Measurements from ENCODE around the gene HPCAL1.
"Not testable (repeated sequence)": the region's sequence is repeated elsewhere in the genome, so short reads cannot be mapped to it uniquely, and the experiment has no call there.

HPCAL1 gene

GRCh38 chr2:10451819-10452218, 149.1 kb downstream of the HPCAL1 start:
- peaks cover 34% of the 10 kb centered on the region for H3K4me1 ChIP-seq (ENCODE audit: insufficient read depth, poor library complexity, severe bottlenecking)
- no peak for ATAC-seq (ENCODE audit: low read depth)
- no peak for DNase-seq (ENCODE audit: low spot score)
- no peaks in the 10 kb centered on the region for H3K9me3 ChIP-seq (ENCODE audit: severe bottlenecking)
- no peaks in the 10 kb centered on the region for H3K27me3 ChIP-seq (ENCODE audit: insufficient read depth, poor library complexity, severe bottlenecking)
- H3K36me3 ChIP-seq (ENCODE audit: low read depth), result no peaks in the 10 kb centered on the region; the same call in 1 of the 2 replicates
- H3K4me3 ChIP-seq (ENCODE audit: severe bottlenecking), result no peak overlapping the region
- peak overlapping the region; percentile 83 for H3K27ac ChIP-seq (ENCODE audit: poor library complexity, severe bottlenecking)
- no peak for TF ChIP-seq CTCF (IDR thresholded peaks at IDR 0.05; ENCODE audit: poor library complexity, severe bottlenecking)

GRCh38 chr2:10452312-10452711, 149.6 kb downstream of the HPCAL1 start:
- Histone ChIP-seq H3K4me3 (ENCODE audit: severe bottlenecking) (no peak overlapping the region), H3K27me3 (ENCODE audit: insufficient read depth, poor library complexity, severe bottlenecking) (no peaks in the 10 kb centered on the region), H3K9me3 (ENCODE audit: severe bottlenecking) (no peaks in the 10 kb centered on the region), H3K4me1 (ENCODE audit: insufficient read depth, poor library complexity, severe bottlenecking) (peaks cover 35% of the 10 kb centered on the region), H3K27ac (ENCODE audit: poor library complexity, severe bottlenecking) (peak overlapping the region; percentile 83), H3K36me3 (ENCODE audit: low read depth) (no peaks in the 10 kb centered on the region)
- peak; percentile 74 for ATAC-seq (ENCODE audit: low read depth)
- DNase-seq (ENCODE audit: low spot score), result peak; percentile 89
- no peak for TF ChIP-seq CTCF (IDR thresholded peaks at IDR 0.05; ENCODE audit: poor library complexity, severe bottlenecking)

DNA sequence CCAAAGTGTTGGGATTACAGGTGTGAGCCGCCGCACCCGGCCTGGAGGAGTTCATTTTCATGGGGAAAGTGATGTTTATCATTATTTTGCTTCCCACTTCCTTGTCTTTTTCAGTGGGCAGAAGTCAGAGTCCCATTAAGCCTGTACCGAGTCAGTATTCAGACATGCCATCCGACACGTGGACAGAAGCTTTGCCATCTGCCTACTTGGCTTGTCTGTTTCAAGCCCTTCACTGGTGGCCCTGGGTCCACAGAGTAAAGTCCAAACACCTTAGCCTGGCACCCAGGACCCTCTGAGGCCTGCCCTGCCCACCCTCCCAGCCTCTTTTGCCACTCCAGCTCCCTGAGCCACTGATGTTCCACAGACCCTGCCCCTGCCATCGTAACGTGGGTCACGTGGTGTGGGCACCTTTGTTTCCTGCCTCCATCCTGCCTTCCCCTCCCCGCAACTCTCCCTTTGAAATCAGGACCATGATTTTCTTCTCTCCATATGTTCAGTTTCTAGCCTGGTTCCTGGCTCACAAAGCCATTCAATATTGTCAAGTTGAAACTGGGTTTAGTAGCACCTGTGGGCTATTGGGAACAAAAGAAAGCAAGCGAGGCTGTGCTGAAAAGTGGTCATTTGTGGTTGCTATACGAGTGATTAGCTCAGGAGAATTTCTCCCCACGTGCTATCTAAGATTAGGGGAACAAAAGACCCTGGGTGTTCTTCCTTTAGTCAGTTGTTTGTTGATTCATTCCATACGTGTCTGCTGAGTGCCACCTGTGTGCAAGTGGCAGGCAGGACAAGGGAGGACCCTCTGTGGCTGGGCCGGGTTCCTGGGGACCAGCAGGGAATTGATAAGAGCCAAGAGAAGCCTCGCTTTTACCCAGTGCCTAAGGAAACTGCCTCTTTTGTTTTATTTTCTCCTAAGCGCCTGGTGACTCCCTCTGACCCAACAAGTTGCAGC, 150.5 kb downstream of the HPCAL1 start:
- H3K27me3 ChIP-seq (ENCODE audit: insufficient read depth, poor library complexity, severe bottlenecking), result no peaks in the 10 kb centered on the region
- H3K4me1 ChIP-seq (ENCODE audit: insufficient read depth, poor library complexity, severe bottlenecking), result peaks cover 44% of the 10 kb centered on the region
- no peaks in the 10 kb centered on the region for H3K36me3 ChIP-seq (ENCODE audit: low read depth)
- H3K27ac ChIP-seq (ENCODE audit: poor library complexity, severe bottlenecking), result peak overlapping the region; percentile 83
- DNase-seq (ENCODE audit: low spot score) (no peak), ATAC-seq (ENCODE audit: low read depth) (no peak; the same call in 2 of the 3 replicates)
- TF ChIP-seq CTCF (IDR thresholded peaks at IDR 0.05; ENCODE audit: poor library complexity, severe bottlenecking), result no peak
- H3K9me3 ChIP-seq (ENCODE audit: severe bottlenecking), result no peaks in the 10 kb centered on the region
- no peak overlapping the region for H3K4me3 ChIP-seq (ENCODE audit: severe bottlenecking)

DNA sequence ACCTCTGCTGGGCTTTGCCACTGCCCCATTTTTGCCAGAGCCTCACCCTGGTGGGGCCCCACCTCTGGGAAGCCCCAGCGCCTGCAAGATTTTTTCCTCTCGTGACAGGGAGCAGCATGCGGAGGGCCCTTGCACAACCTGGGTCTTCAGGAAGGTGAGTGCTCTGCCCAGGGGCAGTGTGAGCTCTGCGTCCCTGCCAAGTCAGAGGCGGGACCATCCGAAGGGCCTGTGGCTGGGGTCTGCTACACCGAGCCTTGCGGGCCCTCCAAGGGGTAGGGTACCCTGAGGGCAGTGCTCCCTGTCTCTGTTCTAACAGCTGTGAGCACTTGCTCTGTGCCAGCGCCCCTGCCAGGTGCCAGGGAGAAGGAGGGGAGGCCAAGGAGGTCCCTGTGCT, 151.2 kb downstream of the HPCAL1 start:
- ATAC-seq (ENCODE audit: low read depth), result peak; percentile 5; the same call in 1 of the 3 replicates
- Histone ChIP-seq H3K4me1 (ENCODE audit: insufficient read depth, poor library complexity, severe bottlenecking) (peaks cover 45% of the 10 kb centered on the region), H3K4me3 (ENCODE audit: severe bottlenecking) (no peak overlapping the region), H3K9me3 (ENCODE audit: severe bottlenecking) (no peaks in the 10 kb centered on the region), H3K27me3 (ENCODE audit: insufficient read depth, poor library complexity, severe bottlenecking) (no peaks in the 10 kb centered on the region), H3K36me3 (ENCODE audit: low read depth) (no peaks in the 10 kb centered on the region), H3K27ac (ENCODE audit: poor library complexity, severe bottlenecking) (peak overlapping the region; percentile 14)
- no peak for DNase-seq (ENCODE audit: low spot score)
- TF ChIP-seq CTCF (IDR thresholded peaks at IDR 0.05; ENCODE audit: poor library complexity, severe bottlenecking), result no peak

- H3K9me3 ChIP-seq (ENCODE audit: severe bottlenecking), result no peaks in the 10 kb centered on the region
- peak overlapping the region; percentile 14 for H3K27ac ChIP-seq (ENCODE audit: poor library complexity, severe bottlenecking)
- TF ChIP-seq CTCF (IDR thresholded peaks at IDR 0.05; ENCODE audit: poor library complexity, severe bottlenecking), result no peak
- no peaks in the 10 kb centered on the region for H3K27me3 ChIP-seq (ENCODE audit: insufficient read depth, poor library complexity, severe bottlenecking)
- H3K4me3 ChIP-seq (ENCODE audit: severe bottlenecking), result no peak overlapping the region
- ATAC-seq (ENCODE audit: low read depth) (peak; percentile 15), DNase-seq (ENCODE audit: low spot score) (no peak)
- no peaks in the 10 kb centered on the region for H3K36me3 ChIP-seq (ENCODE audit: low read depth)
- peaks cover 44% of the 10 kb centered on the region for H3K4me1 ChIP-seq (ENCODE audit: insufficient read depth, poor library complexity, severe bottlenecking)
Measured at GRCh38 chr2:10454505-10454904, 151.8 kb downstream of the HPCAL1 start.

- not testable (repeated sequence) for H3K27me3 ChIP-seq (ENCODE audit: insufficient read depth, poor library complexity, severe bottlenecking); H3K4me3 ChIP-seq (ENCODE audit: severe bottlenecking); ATAC-seq (ENCODE audit: low read depth); H3K9me3 ChIP-seq (ENCODE audit: severe bottlenecking); H3K36me3 ChIP-seq (ENCODE audit: low read depth); DNase-seq (ENCODE audit: low spot score)
- Histone ChIP-seq H3K4me1 (ENCODE audit: insufficient read depth, poor library complexity, severe bottlenecking) (peaks cover 35% of the 10 kb centered on the region), H3K27ac (ENCODE audit: poor library complexity, severe bottlenecking) (peak overlapping the region; percentile 50)
Measured at GRCh38 chr2:10457195-10457594, 154.5 kb downstream of the HPCAL1 start.
